Inflammatory macrophage (primary cell): ENCODE data around the gene ITLN1.
"Not testable (repeated sequence)": the region's sequence is repeated elsewhere in the genome, so short reads cannot be mapped to it uniquely, and the experiment has no call there.

Experiments used
- DNase-seq, 2 donors: peaks; one replicate each; pipeline ENCODE4 v3.0.0-alpha.2; 2020 to 2022

Gene ITLN1

DNA sequence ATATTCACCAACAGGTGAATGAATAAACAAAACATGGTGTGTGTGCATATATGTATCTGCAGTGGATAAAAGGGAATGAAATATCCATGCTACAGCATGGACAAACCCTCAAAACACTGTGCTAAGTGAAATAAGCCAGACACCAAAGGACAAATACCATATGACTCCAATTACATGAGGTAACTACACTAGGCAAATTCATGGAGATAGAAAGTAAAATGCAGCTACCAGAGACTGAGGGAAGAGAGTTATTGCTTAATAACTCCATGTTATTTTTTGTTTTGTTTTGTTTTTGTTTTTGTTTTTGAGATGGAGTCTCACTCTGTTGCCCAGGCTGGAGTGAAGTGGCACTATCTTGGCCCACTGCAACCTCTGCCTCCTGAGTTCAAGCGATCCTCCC, 2.4 kb downstream of the ITLN1 start:
- DNase-seq: no peak

DNA sequence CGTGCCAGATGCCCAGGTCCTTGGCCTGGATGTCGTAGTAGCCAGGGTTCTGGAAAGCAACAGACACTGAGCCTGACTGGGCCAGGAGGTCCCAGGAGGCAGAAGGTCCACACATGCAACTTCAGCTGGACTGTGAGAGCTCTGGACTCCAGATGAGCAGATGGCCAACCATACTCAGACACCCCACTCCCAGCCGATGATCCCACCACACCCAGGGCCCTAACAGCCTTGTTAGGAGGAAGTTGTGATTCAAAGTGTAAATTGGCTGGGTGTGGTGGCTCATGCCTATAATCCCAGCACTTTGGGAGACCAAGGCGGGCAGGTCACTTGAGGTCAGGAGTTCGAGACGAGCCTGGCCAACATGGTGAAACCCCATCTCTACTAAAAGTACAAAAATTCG, 3.7 kb downstream of the ITLN1 start:
- not testable (repeated sequence) for DNase-seq

DNA sequence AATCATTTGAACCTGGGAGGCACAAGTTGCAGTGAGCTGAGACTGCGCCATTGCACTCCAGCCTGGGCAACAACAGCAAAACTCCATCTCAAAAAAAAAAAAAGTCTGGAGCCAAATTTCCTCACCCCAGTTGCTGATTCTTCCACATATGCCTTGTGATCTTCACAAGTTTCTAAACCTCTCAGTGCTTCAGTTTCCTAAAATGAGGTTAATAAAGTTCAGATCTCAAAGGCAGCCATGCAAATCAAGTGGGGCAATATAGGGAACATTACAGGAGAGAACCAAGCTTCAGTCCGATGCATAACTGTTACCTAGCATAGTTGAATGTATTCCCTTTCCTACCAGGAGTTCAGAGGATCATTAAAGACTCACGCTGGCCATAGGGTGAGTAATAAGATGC, 4.8 kb downstream of the ITLN1 start:
- DNase-seq: peak; percentile 68 to 87

DNA sequence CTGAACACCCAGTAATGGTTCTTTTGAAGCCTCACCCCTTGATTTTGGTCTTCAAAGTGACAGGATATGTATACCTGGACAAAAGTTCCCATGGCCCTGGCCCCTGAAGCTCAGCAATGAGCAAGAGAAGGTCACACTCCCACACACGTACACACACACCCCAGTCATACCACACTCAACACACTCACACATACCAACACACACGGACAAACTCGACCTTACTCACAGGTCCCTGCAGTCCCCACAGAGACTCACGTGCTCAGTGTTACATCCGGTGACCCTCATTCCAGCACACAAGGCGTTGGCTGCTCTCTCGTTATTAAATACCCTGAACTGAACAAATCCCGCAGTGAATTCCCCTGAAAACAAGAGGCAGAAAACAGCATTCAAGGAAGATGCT, 5.9 kb downstream of the ITLN1 start:
- DNase-seq: no peak

DNA sequence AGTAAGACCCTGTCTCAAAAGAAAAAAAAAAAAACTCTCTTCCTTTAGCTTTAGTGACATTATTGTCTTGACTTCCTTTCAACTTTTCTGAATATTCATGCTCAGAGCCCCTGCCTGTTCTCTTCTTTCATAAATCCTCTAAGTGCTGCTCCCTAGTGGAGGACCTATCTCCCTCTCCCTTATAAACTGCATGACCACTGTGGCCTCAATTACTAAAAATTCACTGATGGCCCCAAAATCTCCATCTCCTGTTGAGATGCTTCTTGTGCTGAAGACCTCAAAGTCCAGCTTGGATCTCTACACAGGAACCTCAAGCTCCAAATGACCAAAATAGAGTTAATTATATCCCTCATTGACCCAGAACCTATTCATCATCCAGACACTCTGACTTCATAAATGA, 7.8 kb downstream of the ITLN1 start:
- no peak for DNase-seq

DNA sequence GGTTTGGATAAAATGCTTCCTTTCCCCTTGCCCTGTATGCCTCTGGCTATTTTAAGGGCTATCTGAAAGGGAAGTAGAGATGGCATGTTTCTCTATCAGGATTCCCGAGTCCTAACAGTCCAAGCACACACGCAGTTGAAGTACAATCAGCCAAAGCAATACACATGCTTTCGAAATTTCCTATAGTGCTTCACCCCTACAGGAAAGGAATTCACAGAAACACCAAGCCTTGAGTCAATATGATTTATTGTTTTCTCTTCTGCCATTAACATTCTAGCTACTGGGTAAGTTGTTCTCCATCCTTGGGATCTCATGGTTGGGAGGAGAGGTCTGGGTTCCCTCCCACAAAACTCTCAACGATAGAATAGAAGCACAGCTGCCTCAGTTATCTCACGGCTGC, 8.7 kb downstream of the ITLN1 start:
- peak in 1 of 2 donors; percentile 28 for DNase-seq

DNA sequence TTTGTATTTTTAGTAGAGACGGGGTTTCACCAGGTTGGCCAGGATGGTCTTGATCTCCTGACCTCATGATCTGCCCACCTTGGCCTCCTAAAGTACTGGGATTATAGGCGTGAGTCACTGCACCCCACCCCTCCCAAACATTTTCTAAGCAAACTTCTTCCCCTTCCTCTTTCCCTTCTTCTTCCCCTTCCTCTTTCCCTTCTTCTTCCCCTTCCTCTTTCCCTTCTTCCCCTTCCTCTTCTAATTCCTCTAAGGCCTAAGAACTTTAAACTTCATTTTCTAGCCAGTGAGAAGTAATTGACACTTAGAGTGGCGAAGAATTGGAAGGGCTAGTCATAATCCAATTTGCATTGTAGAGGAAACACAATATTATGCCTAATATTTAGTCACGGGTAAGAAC, 9.4 kb downstream of the ITLN1 start:
- DNase-seq: peak in 1 of 2 donors; percentile 55

DNA sequence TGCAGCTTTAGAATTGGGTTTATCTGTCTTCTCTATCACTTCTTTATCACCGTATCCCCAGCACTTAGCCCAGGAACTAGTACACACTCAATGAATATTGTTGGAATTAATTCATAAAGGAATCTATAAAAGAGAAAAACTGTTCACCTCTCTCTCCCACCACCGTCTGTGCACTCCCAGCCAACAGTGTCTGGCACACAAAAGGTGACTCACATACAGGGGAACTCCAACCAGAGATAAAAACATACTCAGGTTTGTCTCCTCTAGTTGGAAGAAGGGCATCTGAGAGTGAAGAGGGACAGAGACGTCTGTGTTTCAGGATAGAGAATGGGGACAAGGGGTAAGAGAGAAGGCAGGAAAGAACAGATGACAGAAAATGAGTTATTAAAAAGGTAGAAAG, 10.0 kb downstream of the ITLN1 start:
- no peak for DNase-seq

DNA sequence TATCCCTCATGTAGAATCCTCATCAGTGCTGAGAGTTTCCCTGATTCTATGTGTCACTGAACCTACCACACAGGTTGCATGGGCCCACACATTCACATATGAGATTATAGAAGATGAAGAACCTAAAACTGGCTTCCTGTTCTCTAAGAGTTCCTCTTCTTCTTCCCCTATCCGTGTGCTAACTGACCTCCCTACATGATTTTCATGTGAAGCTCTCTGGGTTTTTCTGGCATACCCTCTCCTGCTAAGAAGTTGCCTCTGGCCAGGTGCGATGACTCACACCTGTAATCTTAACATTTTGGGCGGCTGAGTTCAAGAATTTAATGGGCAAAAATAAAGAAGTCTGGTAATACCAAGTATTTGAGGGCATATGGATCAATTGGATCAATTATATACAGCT, 16.8 kb downstream of the ITLN1 start:
- peak; percentile 37 to 53 for DNase-seq

DNA sequence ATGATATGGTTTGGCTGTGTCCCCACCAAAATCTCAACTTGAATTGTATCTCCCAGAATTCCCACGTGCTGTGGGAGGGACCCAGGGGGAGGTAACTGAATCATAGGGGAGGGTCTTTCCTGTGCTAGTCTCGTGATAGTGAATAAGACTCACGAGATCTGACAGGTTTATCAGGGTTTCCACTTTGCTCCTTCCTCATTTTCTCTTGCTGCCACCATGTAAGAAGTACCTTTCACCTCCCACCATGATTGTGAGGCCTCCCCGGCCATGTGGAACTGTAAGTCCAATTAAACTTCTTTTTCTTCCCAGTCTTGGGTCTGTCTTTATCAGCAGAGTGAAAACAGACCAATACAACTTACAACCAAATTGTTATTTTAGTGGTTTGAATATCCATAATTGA, 17.3 kb downstream of the ITLN1 start:
- peak in 1 of 2 donors; percentile 43 for DNase-seq

DNA sequence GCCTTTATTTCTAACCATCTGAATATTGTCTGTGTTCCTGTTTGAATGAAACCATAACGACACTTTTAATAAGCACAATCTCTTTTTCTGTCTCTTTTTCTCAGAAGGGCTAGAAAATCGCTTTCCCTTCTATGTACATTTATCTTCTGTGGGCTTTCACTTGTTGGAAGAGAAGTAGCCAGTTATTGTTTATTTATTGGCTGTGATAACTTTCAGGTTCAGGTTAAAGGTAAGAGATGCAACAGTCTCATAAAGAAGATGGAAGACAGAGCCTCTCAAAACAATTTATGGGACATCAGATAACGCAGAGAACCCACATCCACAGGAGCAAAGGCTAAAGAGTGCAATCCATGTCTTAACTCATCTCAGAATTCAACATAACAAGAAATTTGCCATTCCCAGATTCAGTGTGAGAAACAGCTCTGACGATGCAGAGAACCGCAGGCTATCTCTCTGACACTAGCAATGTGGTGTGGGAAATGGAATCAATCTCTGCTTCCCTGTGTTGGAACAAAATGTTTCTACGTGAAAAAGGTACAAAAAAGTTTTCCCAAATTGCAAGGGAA, 18.2 kb downstream of the ITLN1 start:
- no peak for DNase-seq

DNA sequence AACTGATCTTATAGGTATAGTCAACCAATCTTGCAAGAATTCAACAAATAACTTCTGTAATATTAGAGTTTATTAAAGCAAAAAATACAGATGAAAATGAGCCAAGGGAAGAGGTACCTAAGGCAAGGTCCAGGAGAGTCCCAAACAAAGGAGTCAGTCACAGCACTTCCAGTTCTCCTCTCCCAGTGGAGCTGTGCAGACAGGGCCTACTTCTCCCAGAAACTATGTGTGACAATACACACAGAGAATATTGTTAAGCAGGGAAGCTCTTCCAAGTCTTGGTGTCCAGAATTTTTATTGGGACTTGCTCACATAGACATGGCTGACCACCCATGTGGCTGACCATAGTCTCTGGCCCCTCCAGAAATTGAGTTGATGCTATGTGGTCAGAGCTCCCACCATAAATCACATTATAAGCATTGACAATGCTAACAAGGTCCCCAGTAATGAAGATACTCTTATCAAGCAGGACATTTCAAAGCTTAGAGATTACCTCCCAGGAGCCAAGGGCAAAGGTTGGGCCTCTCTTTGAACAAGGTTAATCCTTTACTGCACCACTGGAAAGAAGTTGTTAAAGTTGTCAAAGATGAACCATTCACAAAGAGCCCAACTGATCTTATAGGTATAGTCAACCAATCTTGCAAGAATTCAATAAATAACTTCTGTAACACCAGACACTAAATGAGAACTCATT, 18.8 kb downstream of the ITLN1 start:
- DNase-seq: no peak

DNA sequence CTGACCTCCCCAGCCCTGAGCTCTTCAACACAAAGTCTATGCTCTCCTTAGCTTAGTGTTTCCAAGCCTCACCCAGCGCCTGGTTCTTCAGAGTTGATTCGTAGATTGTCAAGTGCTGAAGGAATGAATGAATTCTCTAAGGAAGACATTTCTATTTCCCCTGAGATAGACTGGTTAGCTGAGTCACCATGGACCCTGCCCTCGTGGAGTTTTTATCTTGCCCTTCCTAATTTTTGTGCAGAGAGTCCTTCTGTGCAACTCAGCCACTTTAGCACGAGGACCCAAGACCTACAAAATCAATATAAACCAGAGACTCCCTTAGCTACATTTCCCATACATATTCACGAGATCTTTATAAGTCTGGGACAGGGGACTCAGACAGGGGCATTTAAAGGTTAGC, 19.6 kb downstream of the ITLN1 start:
- DNase-seq: no peak

DNA sequence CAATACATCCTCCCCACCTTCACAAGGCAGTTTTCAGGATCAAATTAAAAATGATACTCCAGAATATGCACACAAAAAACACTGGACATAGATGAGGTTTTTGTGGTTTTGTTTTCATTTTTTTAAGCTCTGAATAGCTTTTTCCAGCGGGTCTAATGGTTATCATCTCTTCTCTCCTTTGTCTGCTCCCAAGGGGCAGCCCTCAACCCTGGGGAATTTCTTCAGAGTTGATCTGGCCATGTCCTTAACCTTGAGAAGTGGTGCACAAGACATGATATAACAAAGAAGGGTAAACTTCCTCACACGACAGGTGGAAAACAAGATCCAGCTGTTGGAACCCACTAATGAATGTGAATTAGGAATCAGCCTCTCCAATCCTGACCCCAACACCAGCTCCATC, 20.8 kb downstream of the ITLN1 start:
- no peak for DNase-seq

DNA sequence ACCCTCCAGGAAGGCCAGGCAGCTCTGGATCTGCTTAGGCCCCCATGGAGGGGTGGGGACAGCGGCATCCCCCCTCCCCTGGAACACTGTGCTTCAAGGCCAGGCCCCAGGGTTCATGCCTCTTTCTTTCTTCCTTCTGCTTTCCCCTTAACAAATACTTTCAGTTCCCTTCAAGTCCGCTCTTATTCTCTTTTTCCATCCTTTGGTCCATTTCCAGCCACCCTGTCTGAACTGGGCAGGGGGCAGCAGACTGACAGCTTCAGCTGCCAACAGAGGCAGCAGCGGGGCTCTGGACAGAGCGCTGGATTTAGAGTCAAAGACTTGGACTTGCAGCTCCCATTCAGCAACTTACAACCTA, 21.2 kb downstream of the ITLN1 start:
- peak in 1 of 2 donors; percentile 75 for DNase-seq

DNA sequence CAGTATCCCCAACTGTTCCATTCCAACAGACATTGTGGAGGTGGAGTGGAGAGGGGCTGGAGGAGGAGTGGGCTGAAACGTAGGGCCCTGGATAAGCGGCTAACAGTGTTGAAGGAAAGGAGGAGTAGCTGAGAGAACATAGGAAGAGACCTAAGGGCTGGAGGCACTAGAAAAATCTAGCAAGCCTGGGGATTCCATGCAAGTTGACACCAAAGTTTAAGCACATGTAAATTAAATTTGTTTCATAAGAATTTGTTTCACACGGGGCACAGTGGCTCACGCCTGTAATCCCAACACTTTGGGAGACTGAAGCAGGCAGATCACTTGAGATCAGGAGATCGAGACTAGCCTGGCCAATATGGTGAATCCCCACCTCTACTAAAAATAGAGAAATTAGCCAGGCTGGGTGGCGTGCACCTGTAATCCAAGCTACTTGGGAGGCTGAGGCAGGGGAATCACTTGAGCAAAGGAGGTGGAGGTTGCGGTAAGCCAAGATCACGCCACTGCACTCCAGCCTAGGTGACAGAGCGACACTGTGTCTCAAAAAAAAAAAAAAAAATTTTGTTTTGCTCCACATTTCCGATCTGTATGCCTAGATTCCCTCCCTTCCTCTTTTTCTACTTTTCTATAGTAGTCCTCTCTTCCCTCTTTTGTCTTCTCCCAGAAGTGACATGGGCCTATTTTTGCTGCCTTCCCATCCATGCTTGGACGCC, 21.8 kb downstream of the ITLN1 start:
- peak in 1 of 2 donors; percentile 52 for DNase-seq

DNA sequence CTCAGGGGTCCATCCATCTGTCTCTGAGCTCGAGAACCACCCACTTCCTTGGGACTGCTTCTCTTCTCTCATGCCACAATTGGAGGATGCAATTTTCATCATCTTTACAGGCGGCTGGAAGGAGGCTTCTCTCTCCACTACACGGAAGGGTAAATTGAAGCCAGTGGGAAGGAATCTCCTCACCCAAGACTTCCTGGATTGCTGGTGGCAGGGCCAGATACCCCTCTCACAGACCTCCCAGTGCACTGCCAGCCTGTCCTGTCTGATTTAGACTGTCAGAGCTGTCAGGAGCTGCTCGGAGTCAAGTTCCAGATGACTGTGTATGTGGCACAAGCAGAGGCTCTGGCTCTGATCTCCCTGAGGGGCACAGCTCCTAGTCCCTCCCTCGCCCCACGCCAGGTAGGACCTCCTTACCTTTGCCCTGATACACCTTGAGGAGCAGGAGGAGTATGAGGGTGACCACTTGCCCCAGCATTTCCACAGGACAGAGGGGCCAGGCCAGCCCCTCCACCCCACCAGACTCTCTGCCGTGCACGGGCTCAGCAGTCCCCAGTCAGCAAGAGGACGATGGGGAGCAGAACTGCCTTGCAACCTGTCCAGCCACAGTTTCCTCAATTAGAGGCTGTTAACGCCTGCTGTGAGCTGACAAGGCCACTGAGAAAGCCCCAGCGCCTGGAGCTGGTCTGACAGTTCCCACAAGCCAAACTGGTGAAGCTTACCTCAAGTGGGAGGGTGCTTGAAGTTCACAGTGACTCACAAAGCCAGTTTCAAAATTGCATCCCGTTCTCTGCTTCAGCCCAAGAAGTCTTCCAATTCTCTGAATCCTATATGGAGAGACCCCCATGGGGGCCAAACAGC, 22.5 kb downstream of the ITLN1 start, which contains the start of gene CD244:
CD244 (minus strand) TSS at position 685 of the 858 bp plus-strand sequence; CDS start at position 475, 210 bp downstream.
- DNase-seq: peak; percentile 93 to 96

DNA sequence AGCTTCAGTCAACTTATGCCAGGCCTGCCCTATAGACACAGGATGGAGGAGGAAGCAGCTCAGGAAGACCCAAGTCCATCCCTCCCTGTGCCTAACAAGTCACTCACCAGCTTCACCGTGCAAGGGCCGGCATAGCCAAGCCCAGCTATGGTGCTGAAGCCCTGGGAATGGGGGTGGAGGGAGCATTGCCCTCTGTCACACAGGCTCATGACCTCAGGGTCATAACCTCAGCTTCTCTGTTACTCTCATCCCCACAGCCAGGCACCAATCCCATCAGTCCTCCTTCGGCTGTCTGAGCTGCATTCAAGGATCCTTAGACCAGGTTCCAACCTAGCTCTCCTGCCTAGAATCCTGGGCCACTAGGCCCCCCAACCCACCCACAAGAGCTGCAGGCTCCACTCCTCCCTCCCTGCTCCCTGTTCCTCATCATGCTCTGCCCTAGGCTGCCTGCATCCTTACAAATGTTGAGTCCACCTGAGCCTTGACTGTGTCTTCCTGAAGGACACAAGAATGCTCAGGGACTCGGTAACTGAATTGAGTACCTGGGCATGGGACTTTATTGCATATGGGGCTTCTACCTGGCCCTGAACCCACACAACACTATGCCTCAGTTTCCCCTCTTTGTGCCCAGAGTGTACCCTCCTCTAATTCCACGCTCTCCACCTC, 24.0 kb downstream of the ITLN1 start:
- no peak for DNase-seq

DNA sequence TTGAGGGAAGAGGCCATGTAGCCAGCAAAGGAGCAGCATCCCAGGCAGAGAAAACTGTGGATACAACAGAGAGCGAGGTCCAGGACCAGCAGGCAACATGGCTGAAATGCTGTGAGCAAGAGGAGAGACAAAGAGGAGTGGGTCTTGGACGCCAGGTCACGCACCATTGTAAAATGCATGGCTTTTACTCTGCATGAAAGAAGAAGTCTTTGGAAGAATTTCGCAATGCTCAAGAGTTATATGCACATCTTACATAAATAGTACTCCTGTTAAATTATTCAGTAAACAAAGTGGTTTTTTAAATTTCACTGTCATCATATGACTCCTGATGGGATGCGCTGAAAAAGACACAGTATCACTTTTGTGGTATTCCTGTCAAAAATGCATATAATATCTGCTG, 25.8 kb downstream of the ITLN1 start:
- peak; percentile 61 to 76 for DNase-seq

DNA sequence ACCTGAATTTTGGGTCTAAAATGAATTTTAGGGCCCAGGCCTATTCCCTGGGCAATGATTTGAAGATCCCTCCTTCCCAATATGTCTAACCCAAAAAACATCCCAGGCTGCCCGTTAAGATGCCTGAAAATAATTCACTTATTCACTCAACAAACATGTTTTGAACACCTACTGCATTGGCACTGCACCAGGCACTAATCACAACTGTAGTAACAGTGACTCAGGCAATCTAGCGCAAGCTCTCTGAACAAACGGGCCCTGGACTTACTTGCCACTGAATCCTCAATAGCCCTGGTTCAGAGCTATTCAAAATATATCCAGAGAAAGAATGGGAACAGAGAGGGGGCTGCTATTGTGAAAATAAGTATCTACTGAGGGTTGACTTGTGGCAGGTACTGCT, 26.5 kb downstream of the ITLN1 start:
- DNase-seq: no peak

DNA sequence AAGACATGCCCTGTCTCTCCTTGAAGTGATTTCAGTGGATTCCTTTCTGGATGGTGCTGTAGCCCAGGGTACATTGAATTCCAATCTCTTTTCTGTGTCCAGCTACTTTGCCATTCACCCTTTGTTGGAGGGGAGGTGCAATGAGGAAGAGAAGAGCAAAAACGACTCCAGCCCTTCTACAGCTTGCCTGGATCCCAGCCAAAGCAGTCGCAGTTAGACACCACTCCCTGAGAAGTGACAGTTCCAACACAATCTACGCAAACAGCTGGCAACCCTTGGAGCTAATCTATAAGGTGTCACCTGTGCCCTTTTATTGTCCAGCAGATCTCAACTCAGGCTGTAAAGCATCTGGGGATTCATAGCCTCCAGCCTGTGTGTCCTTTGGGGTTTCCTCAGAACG, 26.9 kb downstream of the ITLN1 start:
- no peak for DNase-seq

DNA sequence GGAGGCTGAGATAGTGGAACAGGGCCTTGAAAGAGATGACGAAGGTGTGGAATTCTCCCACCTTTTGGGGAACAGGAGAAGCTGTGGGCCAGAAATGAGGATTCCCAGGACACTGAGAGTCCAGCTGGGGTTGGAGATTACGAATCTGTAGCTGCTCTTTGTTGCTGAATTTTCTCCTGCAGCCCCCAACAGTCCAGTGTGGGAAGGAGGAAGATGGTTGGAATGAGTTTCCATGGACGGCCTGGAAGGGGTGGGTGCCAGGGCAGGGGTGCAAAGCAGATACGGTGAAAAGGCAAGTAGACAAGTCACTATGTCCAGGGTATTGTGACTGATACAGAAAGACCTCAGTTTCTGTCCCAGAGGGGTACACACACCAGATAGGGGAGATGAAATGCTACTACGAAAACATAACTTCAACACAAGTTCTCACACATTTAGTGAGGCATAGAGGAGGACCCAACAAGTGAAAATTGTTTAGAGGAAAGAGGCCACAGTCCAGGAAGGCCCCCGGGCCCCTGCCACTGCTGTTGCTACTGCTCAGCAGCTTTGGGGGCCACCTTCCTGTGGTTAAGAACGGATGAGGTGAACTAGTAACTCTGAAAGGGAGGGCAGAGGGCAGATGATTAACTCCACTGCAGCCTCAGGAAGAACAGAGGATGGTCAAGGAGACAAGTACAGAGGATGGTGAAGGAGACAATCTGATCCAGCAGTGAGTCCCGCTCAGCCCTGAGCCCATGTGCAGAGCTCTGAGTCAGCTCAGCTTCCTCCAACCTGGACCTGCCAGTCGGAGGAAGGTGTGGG, 29.6 kb downstream of the ITLN1 start:
- no peak for DNase-seq
